A549 (cell line): Measurements from ENCODE around the gene TERB1. TPM values are rescaled to one million over a fixed set of nuclear protein-coding genes. Genes with fewer than 3 reads are reported as not detected.

Source experiments
- ATAC-seq, 2 experiments: fragments of 200-7000 bp in 1 of 2; fragments of >200 bp in 1 of 2; cut with Nextera tagmentation in 1 of 2; cut with Tn5 transposase in 1 of 2; 3 replicates each; pipeline versions ENCODE4 v1.8.0 to v1.9.1; 2018 to 2020; ENCODE audit warnings: mild to moderate bottlenecking in 1 of 2, moderate library complexity in 1 of 2
- CTCF ChIA-PET: fragments of 300-600 bp; sonication (Branson Sonifier 250); formaldehyde crosslinking; extraction: SDS; loops from one replicate; lab custom pipeline; 2021; ENCODE audit warnings: antibody characterized with exemption, inconsistent platforms; lab: Yijun Ruan, JAX
- POLR2A ChIA-PET: fragments of 350-600 bp; formaldehyde crosslinking; extraction: SDS; loops from one replicate; lab custom pipeline; 2021; ENCODE audit warnings: antibody characterized with exemption, inconsistent platforms; lab: Yijun Ruan, JAX
- DNase-seq, 2 experiments: peaks; one replicate each; pipeline versions ENCODE4 v3.0.0 to v3.0.0-alpha.2; 2011 to 2016; ENCODE audit warnings: low read depth in 1 of 2, low spot score in 1 of 2
- FAIRE-seq: peaks from 2 replicates; lab custom pipeline; 2011; peaks lifted over from hg19 to GRCh38; lab: Jason Lieb, UNC
- H3K27ac ChIP-seq, 2 experiments: fragments of >200 bp; sonication (Bioruptor Twin); formaldehyde crosslinking; 3 replicates each; pipeline ENCODE4 v1.5.1; 2016 to 2017
- H3K4me1 ChIP-seq: fragments of >200 bp; sonication (Bioruptor Twin); formaldehyde crosslinking; 3 replicates; pipeline ENCODE4 v1.6.1; 2016
- H3K4me2 ChIP-seq: fragments of >200 bp; sonication (Bioruptor Twin); formaldehyde crosslinking; 3 replicates; pipeline ENCODE4 v1.6.1; 2016
- H3K4me3 ChIP-seq: fragments of >200 bp; sonication (Bioruptor Twin); formaldehyde crosslinking; 3 replicates; pipeline ENCODE4 v1.5.1; 2016
- H3K9me3 ChIP-seq: fragments of >200 bp; sonication (Bioruptor Twin); formaldehyde crosslinking; 3 replicates; pipeline ENCODE4 v1.6.1; 2016
- ATOH8 ChIP-seq: fragments of 250-450 bp; sonication (Bioruptor Pico); IDR thresholded peaks from 2 replicates; pipeline ENCODE4 v1.5.0; 2020; ENCODE audit warnings: low read depth, mild to moderate bottlenecking, moderate library complexity
- CBX2 ChIP-seq: fragments of 200-600 bp; sonication (generic); IDR thresholded peaks from 2 replicates; pipeline ENCODE4 v1.6.1; 2016; ENCODE audit warnings: low read depth, mild to moderate bottlenecking, borderline replicate concordance
- CBX8 ChIP-seq: fragments of 200-600 bp; sonication (generic); IDR thresholded peaks from 2 replicates; pipeline ENCODE4 v1.6.1; 2016
- CEBPB ChIP-seq, 2 experiments: fragments of >200 bp in 1 of 2; sonication (Bioruptor Twin) in 1 of 2; formaldehyde crosslinking in 1 of 2; IDR thresholded peaks; 2 replicates each; pipeline ENCODE4 v1.6.1; 2012 to 2016
- EHF ChIP-seq: fragments of 250-450 bp; sonication (Bioruptor Pico); IDR thresholded peaks from 2 replicates; pipeline ENCODE4 v1.5.0; 2020; ENCODE audit warnings: mild to moderate bottlenecking
- EHMT2 ChIP-seq: fragments of 200-600 bp; sonication (generic); IDR thresholded peaks from 2 replicates; pipeline ENCODE4 v1.6.1; 2016; ENCODE audit warnings: antibody characterized with exemption, low read depth, mild to moderate bottlenecking, moderate library complexity
- ELK1 ChIP-seq: fragments of 150-350 bp; IDR thresholded peaks from 2 replicates; pipeline ENCODE4 v1.6.1; 2014; ENCODE audit warnings: low read depth, mild to moderate bottlenecking, low read length
- FOSB ChIP-seq: fragments of 250-450 bp; sonication (Bioruptor Pico); IDR thresholded peaks from 2 replicates; pipeline ENCODE4 v1.5.0; 2020; ENCODE audit warnings: mild to moderate bottlenecking, moderate library complexity
- GATA3 ChIP-seq: IDR thresholded peaks from 2 replicates; pipeline ENCODE4 v1.6.1; 2012; ENCODE audit warnings: borderline replicate concordance
- HDAC2 ChIP-seq: fragments of 200-600 bp; sonication (generic); IDR thresholded peaks from 2 replicates; pipeline ENCODE4 v1.6.1; 2016
- HMGXB4 ChIP-seq: fragments of 250-450 bp; sonication (Bioruptor Pico); IDR thresholded peaks from 2 replicates; pipeline ENCODE4 v1.5.0; 2021; ENCODE audit warnings: mild to moderate bottlenecking, moderate library complexity, borderline replicate concordance
- HOXA7 ChIP-seq: fragments of 250-450 bp; sonication (Bioruptor Pico); IDR thresholded peaks from 2 replicates; pipeline ENCODE4 v1.5.0; 2020; ENCODE audit warnings: mild to moderate bottlenecking, moderate library complexity
- HOXB5 ChIP-seq: fragments of 250-450 bp; sonication (Bioruptor Pico); IDR thresholded peaks from 2 replicates; pipeline ENCODE4 v1.5.0; 2020; ENCODE audit warnings: mild to moderate bottlenecking, moderate library complexity
- KDM1A ChIP-seq: fragments of 200-600 bp; sonication (generic); IDR thresholded peaks from 2 replicates; pipeline ENCODE4 v1.6.1; 2016; ENCODE audit warnings: low read depth, mild to moderate bottlenecking
- MYC ChIP-seq: IDR thresholded peaks from 2 replicates; pipeline ENCODE4 v1.6.1; 2012; ENCODE audit warnings: mild to moderate bottlenecking, inconsistent platforms, low read length, improper control_type of control experiment, borderline replicate concordance
- NPAS2 ChIP-seq: fragments of 250-450 bp; sonication (Bioruptor Pico); IDR thresholded peaks from 2 replicates; pipeline ENCODE4 v1.8.0; 2022; ENCODE audit warnings: mild to moderate bottlenecking, moderate library complexity, borderline replicate concordance
- NR3C1 ChIP-seq: fragments of >200 bp; sonication (Bioruptor Twin); formaldehyde crosslinking; IDR thresholded peaks from 3 replicates; pipeline ENCODE4 v1.6.1; 2017
- PBX3 ChIP-seq: IDR thresholded peaks from 2 replicates; pipeline ENCODE4 v1.6.1; 2012
- PHF8 ChIP-seq: fragments of 200-600 bp; sonication (generic); IDR thresholded peaks from 2 replicates; pipeline ENCODE4 v1.6.1; 2016; ENCODE audit warnings: low read depth, mild to moderate bottlenecking, antibody characterized with exemption, moderate library complexity, borderline replicate concordance
- RARB ChIP-seq: fragments of 250-450 bp; sonication (Bioruptor Pico); IDR thresholded peaks from 2 replicates; pipeline ENCODE4 v1.8.0; 2021; ENCODE audit warnings: mild to moderate bottlenecking, moderate library complexity
- RFX5 ChIP-seq: fragments of 450-650 bp; IDR thresholded peaks from 2 replicates; pipeline ENCODE4 v1.7.1; 2014; ENCODE audit warnings: antibody characterized with exemption, mild to moderate bottlenecking, moderate library complexity
- RNF2 ChIP-seq: fragments of 200-600 bp; sonication (generic); IDR thresholded peaks from 2 replicates; pipeline ENCODE4 v1.6.1; 2016; ENCODE audit warnings: low read depth, mild to moderate bottlenecking, antibody characterized with exemption, moderate library complexity, borderline replicate concordance
- SMC3 ChIP-seq: fragments of >200 bp; sonication (Bioruptor Twin); formaldehyde crosslinking; IDR thresholded peaks from 3 replicates; pipeline ENCODE4 v1.6.1; 2018; ENCODE audit warnings: inconsistent platforms
- WGBS: methylation state at CpG from one replicate; pipeline ENCODE4 v1.1.6; 2017; ENCODE audit errors: missing lambda C conversion rate; 5-methylcytosine and 5-hydroxymethylcytosine counted together
- polyA plus RNA-seq, 4 experiments: library from polyadenylated mRNA; depleted of rRNA in 3 of 4; stranded (reverse); fragments of >200 nt; fragmentation: RNase III in 1 of 4; extraction: RNeasy Plus Mini Kit Qiagen cat#74134 plus additional on column Dnase treatment in 1 of 4; gene quantifications; 2 replicates in 3 of 4; 3 replicates in 1 of 4; pipeline ENCODE4 v1.2.3, GENCODE V29; 2011 to 2017
- TF ChIP-seq, protein P1 (sequence below): fragments of >200 bp; sonication (Bioruptor Twin); formaldehyde crosslinking; IDR thresholded peaks from 2 replicates; pipeline ENCODE4 v1.6.1; 2016
- TF ChIP-seq, protein P2 (sequence below): fragments of >200 bp; sonication (Bioruptor Twin); formaldehyde crosslinking; IDR thresholded peaks from 3 replicates; pipeline ENCODE4 v1.6.1; 2016
- TF ChIP-seq, protein P3 (sequence below): IDR thresholded peaks from 2 replicates; pipeline ENCODE4 v1.6.1; 2012

TERB1 gene
- polyA plus RNA-seq, 2 of the 4 experiments (the other 2 are of a cell fraction) = 0.17 to 0.18 TPM

DNA sequence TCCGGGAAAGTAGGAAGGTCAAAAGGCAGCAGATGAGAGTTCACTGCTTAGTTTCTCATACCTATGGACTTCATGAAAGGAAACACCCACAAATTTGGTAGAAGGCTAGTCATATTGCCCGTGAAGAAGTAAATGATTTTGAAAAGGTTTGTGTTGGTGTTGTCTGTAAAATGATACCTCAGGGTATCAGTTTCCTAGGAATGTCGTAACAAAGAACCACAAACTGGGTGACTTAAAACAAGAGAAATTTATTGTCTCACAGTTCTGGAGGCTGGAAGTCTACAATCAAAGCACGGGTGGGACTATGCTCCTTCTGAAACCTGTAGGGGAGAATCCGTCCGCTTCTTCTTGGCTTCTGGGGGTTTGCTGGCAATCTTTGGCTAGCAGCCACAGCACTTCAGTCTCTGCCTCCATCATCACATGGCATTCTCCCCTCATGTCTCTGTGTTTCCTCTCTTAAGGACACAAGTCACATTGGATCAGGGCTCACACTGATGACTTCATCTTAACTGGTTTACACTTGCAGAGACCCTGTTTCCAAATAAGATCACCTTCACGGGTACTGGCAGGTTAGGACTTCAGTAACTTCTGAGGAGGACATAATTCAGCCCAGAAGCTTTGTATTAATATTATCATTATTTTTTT, 31.4 kb upstream of the TERB1 start:
- Histone ChIP-seq H3K4me1 (peaks cover 10% of the 10 kb centered on the region), H3K9me3 (no peaks in the 10 kb centered on the region), H3K27ac (no peak overlapping the region), H3K4me3 (no peak overlapping the region), H3K4me2 (no peak overlapping the region)
- POLR2A ChIA-PET = no interaction called here
- DNase-seq (no peak), FAIRE-seq (no peak), ATAC-seq (no peak)
- CTCF ChIA-PET = interaction anchor here (0.8 to 8.4 kb wide), 8 partner anchors 8 to 81 kb away, joined by 3 to 148 read pairs (median 16); partner anchors contain the start of genes CA7 and DYNC1LI2
- TF ChIP-seq PHF8 = no peak
- no peak for TF ChIP-seq EHMT2
- TF ChIP-seq GATA3 = no peak
- no peak for TF ChIP-seq HOXB5
- TF ChIP-seq CBX2 = no peak
- TF ChIP-seq NPAS2 (CRISPR knock-in tag) = no peak
- no peak for TF ChIP-seq NR3C1
- no peak for TF ChIP-seq HOXA7 (CRISPR knock-in tag)
- no peak for TF ChIP-seq ATOH8 (CRISPR knock-in tag)
- no peak for TF ChIP-seq CBX8
- no peak for TF ChIP-seq MYC
- TF ChIP-seq, protein P1, sequence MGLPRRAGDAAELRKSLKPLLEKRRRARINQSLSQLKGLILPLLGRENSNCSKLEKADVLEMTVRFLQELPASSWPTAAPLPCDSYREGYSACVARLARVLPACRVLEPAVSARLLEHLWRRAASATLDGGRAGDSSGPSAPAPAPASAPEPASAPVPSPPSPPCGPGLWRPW = no peak
- TF ChIP-seq RARB (CRISPR knock-in tag) = no peak
- no peak for TF ChIP-seq SMC3
- no peak for TF ChIP-seq RFX5
- no peak for TF ChIP-seq HDAC2
- TF ChIP-seq, protein P2, sequence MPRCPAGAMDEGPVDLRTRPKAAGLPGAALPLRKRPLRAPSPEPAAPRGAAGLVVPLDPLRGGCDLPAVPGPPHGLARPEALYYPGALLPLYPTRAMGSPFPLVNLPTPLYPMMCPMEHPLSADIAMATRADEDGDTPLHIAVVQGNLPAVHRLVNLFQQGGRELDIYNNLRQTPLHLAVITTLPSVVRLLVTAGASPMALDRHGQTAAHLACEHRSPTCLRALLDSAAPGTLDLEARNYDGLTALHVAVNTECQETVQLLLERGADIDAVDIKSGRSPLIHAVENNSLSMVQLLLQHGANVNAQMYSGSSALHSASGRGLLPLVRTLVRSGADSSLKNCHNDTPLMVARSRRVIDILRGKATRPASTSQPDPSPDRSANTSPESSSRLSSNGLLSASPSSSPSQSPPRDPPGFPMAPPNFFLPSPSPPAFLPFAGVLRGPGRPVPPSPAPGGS = no peak
- WGBS = 61% methylated on average over 7 of the region's 7 CpGs

- TF ChIP-seq ATOH8 (CRISPR knock-in tag) = no peak
- no peak for TF ChIP-seq ELK1
- TF ChIP-seq EHMT2 = no peak
- no peak for TF ChIP-seq MYC
- TF ChIP-seq CEBPB (IDR thresholded peaks at IDR 0.05) = no peak
- no peak for TF ChIP-seq RNF2
- TF ChIP-seq HMGXB4 (CRISPR knock-in tag) = no peak
- no peak for TF ChIP-seq FOSB
- TF ChIP-seq, protein P1 = no peak
- no peak for TF ChIP-seq HOXA7 (CRISPR knock-in tag)
- TF ChIP-seq KDM1A = no peak
- no peak for TF ChIP-seq EHF (CRISPR knock-in tag)
- no peak for TF ChIP-seq NPAS2 (CRISPR knock-in tag)
- TF ChIP-seq HDAC2 = no peak
- no peak for TF ChIP-seq PBX3
- TF ChIP-seq, protein P3, sequence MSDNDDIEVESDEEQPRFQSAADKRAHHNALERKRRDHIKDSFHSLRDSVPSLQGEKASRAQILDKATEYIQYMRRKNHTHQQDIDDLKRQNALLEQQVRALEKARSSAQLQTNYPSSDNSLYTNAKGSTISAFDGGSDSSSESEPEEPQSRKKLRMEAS = no peak
- H3K9me3 ChIP-seq = no peaks in the 10 kb centered on the region
- no peak for DNase-seq
- FAIRE-seq = no peak
- H3K4me3 ChIP-seq = no peak overlapping the region
- H3K27ac ChIP-seq = no peak overlapping the region
- no peak overlapping the region for H3K4me2 ChIP-seq
- peaks cover 10% of the 10 kb centered on the region for H3K4me1 ChIP-seq
- ChIA-PET POLR2A (no interaction called here), CTCF (interaction anchor here (0.9 to 8.4 kb wide), 9 partner anchors 7 to 388 kb away, joined by 3 to 148 read pairs (median 24); partner anchors contain the start of gene CA7)
- 60% methylated on average over 3 of the region's 3 CpGs for WGBS
- ATAC-seq = no peak
Measured at GRCh38 chr16:66832190-66832589, 30.8 kb upstream of the TERB1 start.
